Neuronal stem cell (in vitro differentiated cells): ENCODE measurements around the gene LUC7L3.

Experiments used
- DNase-seq: peaks from one replicate; pipeline ENCODE4 v3.0.0-alpha.2; 2013; ENCODE audit warnings: low spot score
- H2AFZ ChIP-seq: one replicate; pipeline ENCODE4 v1.6.1; 2013; ENCODE audit warnings: mild to moderate bottlenecking, low read length, inconsistent platforms
- H2AK5ac ChIP-seq: 2 replicates; pipeline ENCODE4 v1.6.1; 2013; ENCODE audit warnings: low read depth, mild to moderate bottlenecking, inconsistent platforms, low read length, moderate library complexity, mixed read lengths
- H2BK120ac ChIP-seq: 2 replicates; pipeline ENCODE4 v1.6.1; 2013; ENCODE audit warnings: low read depth, mild to moderate bottlenecking, inconsistent platforms, low read length, moderate library complexity, mixed read lengths
- H2BK12ac ChIP-seq: one replicate; pipeline ENCODE4 v1.6.1; 2013; ENCODE audit warnings: low read length, inconsistent platforms
- H2BK15ac ChIP-seq: 2 replicates; pipeline ENCODE4 v1.6.1; 2013; ENCODE audit warnings: mild to moderate bottlenecking, low read length, inconsistent platforms, mixed read lengths
- H2BK5ac ChIP-seq: one replicate; pipeline ENCODE4 v1.6.1; 2013; ENCODE audit warnings: inconsistent platforms, mild to moderate bottlenecking, low read length, moderate library complexity
- H3K14ac ChIP-seq: one replicate; pipeline ENCODE4 v1.6.1; 2013; ENCODE audit warnings: low read length, inconsistent platforms
- H3K18ac ChIP-seq: 2 replicates; pipeline ENCODE4 v1.6.1; 2013; ENCODE audit warnings: low read length, inconsistent platforms
- H3K23ac ChIP-seq: 2 replicates; pipeline ENCODE4 v1.6.1; 2013; ENCODE audit warnings: low read depth, mild to moderate bottlenecking, mixed read lengths, low read length, inconsistent platforms; ENCODE audit not compliant: poor library complexity
- H3K27ac ChIP-seq: replicated peaks from 3 replicates; pipeline ENCODE4 v1.5.1; 2013; ENCODE audit warnings: low read length, inconsistent platforms
- H3K27me3 ChIP-seq, 3 experiments: 2 replicates each; pipeline ENCODE4 v1.6.1; 2013; ENCODE audit warnings: low read length in 3 of 3, mild to moderate bottlenecking in 2 of 3, inconsistent platforms in 1 of 3, low read depth in 1 of 3, mixed read lengths in 1 of 3, moderate library complexity in 1 of 3; ENCODE audit not compliant: control insufficient read depth in 3 of 3, insufficient read depth in 3 of 3
- H3K36me3 ChIP-seq, 2 donors: replicated peaks in 1 of 2; 2 replicates each; pipeline ENCODE4 v1.6.1; 2013; ENCODE audit warnings: low read length in 2 of 2; ENCODE audit not compliant: control insufficient read depth in 2 of 2, insufficient read depth in 2 of 2
- H3K4ac ChIP-seq: 2 replicates; pipeline ENCODE4 v1.6.1; 2013; ENCODE audit warnings: inconsistent platforms, mild to moderate bottlenecking, low read length, moderate library complexity
- H3K4me1 ChIP-seq, 2 donors: 1 replicate in 1 of 2; 2 replicates in 1 of 2; pipeline ENCODE4 v1.6.1; 2013; ENCODE audit warnings: low read length in 2 of 2, low read depth in 1 of 2; ENCODE audit not compliant: control insufficient read depth in 2 of 2, insufficient read depth in 1 of 2
- H3K4me2 ChIP-seq: one replicate; pipeline ENCODE4 v1.6.1; 2013; ENCODE audit warnings: mild to moderate bottlenecking, low read length, inconsistent platforms; ENCODE audit not compliant: insufficient read depth, poor library complexity, severe bottlenecking
- H3K4me3 ChIP-seq, 2 donors: 2 replicates each; pipeline ENCODE4 v1.5.1; 2013; ENCODE audit warnings: low read length in 2 of 2, mild to moderate bottlenecking in 2 of 2, inconsistent platforms in 1 of 2, moderate library complexity in 1 of 2
- H3K79me1 ChIP-seq: one replicate; pipeline ENCODE4 v1.6.1; 2013; ENCODE audit warnings: low read depth, mild to moderate bottlenecking, inconsistent platforms, low read length, moderate library complexity
- H3K9ac ChIP-seq: one replicate; pipeline ENCODE4 v1.6.1; 2013; ENCODE audit warnings: mild to moderate bottlenecking, low read depth, low read length, inconsistent platforms; ENCODE audit not compliant: poor library complexity
- H3K9me3 ChIP-seq, 2 donors: replicated peaks in 1 of 2; 2 replicates each; pipeline versions ENCODE3 to v1.6.1; 2013; ENCODE audit warnings: low read length in 2 of 2, mild to moderate bottlenecking in 2 of 2, inconsistent platforms in 1 of 2, low read depth in 1 of 2, mixed read lengths in 1 of 2, moderate library complexity in 1 of 2; ENCODE audit not compliant: control insufficient read depth in 2 of 2, insufficient read depth in 1 of 2
- H4K8ac ChIP-seq: one replicate; pipeline ENCODE4 v1.6.1; 2013; ENCODE audit warnings: low read depth, mild to moderate bottlenecking, inconsistent platforms, low read length, moderate library complexity
- H4K91ac ChIP-seq: one replicate; pipeline ENCODE4 v1.6.1; 2013; ENCODE audit warnings: low read length, low read depth, mild to moderate bottlenecking, inconsistent platforms; ENCODE audit not compliant: poor library complexity
- WGBS, 2 donors: extraction: QIAGEN DNeasy Blood & Tissue Kit; methylation state at CpG; one replicate each; pipeline ENCODE4 v1.1.7; 2013; ENCODE audit warnings: missing lambda C conversion rate in 2 of 2, mixed read lengths in 1 of 2; ENCODE audit not compliant: insufficient read length in 2 of 2, insufficient replicate concordance in 1 of 2; ENCODE audit errors: extremely low coverage in 2 of 2; 5-methylcytosine and 5-hydroxymethylcytosine counted together

Gene LUC7L3

DNA sequence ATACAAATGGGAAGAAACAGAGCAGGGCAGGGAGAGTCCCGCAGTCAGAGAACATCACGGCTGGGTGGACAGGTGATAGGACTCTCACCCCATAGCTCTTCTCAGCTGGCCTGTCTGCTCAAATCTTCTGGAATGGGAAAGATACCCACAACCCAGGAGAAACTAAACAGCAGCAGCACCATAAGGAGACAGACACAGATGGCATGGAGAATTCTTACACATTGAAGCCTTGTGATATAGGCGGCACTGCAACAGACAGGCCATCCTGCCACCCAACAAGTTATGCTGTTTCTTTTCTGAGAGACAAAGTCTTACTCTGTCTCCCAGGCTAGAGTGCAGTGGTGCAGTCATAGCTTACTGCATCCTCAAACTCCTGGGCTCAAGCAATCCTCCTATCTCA, 56.5 kb downstream of the LUC7L3 start:
- Histone ChIP-seq H3K36me3 (no peaks in the 10 kb centered on the region), H2BK12ac (no peak overlapping the region), H4K91ac (no peak overlapping the region), H3K4ac (no peak overlapping the region), H3K4me1 (peaks cover 0 to 6% of the 10 kb centered on the region in 2 donors), H2BK120ac (no peak overlapping the region), H4K8ac (no peak overlapping the region), H3K27ac (no peak overlapping the region), H3K4me2 (no peak overlapping the region), H3K9me3 (no peaks in the 10 kb centered on the region), H3K18ac (no peak overlapping the region), H3K79me1 (no peaks in the 10 kb centered on the region), H3K27me3 (no peaks in the 10 kb centered on the region), H2BK5ac (no peak overlapping the region), H2AK5ac (no peak overlapping the region), H2BK15ac (no peak overlapping the region), H3K23ac (no peak overlapping the region), H3K4me3 (no peak overlapping the region), H3K14ac (no peak overlapping the region), H2AFZ (no peak overlapping the region), H3K9ac (no peak overlapping the region)
- no CpG with 5 or more reads among the region's 3 CpGs for WGBS, 2 donors
- no peak for DNase-seq

DNA sequence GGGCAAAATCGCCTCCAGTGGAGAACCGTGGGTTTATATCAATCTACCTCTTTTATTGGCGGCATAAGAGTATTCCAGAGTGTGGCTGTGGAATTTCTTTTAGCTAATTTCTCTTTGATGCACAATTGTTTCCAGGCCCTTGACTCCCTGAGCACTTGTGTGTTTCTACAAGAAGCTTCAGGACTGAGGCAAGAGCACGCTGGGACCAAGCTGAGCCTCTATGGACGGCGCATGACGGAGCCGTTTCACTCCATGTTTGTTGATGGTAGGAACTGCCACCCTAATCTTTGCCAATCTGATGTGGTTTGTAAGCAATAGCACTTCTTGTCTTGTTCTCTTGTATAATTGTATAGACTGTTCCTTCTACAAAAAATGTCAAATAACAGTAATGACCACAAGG, 59.1 kb downstream of the LUC7L3 start:
- Histone ChIP-seq H3K4me2 (no peak overlapping the region), H2BK120ac (no peak overlapping the region), H3K36me3 (no peaks in the 10 kb centered on the region), H3K14ac (no peak overlapping the region), H3K18ac (no peak overlapping the region), H3K9me3 (no peaks in the 10 kb centered on the region), H4K8ac (no peak overlapping the region), H2AK5ac (no peak overlapping the region), H4K91ac (no peak overlapping the region), H3K23ac (no peak overlapping the region), H3K4me3 (no peak overlapping the region), H3K4me1 (no peaks in the 10 kb centered on the region), H3K4ac (no peak overlapping the region), H2BK5ac (no peak overlapping the region), H2AFZ (no peak overlapping the region), H3K79me1 (no peaks in the 10 kb centered on the region), H3K9ac (no peak overlapping the region), H3K27ac (no peak overlapping the region), H3K27me3 (no peaks in the 10 kb centered on the region), H2BK15ac (no peak overlapping the region), H2BK12ac (no peak overlapping the region)
- no peak for DNase-seq
- no CpG with 5 or more reads among the region's 8 CpGs for WGBS, 2 donors

DNA sequence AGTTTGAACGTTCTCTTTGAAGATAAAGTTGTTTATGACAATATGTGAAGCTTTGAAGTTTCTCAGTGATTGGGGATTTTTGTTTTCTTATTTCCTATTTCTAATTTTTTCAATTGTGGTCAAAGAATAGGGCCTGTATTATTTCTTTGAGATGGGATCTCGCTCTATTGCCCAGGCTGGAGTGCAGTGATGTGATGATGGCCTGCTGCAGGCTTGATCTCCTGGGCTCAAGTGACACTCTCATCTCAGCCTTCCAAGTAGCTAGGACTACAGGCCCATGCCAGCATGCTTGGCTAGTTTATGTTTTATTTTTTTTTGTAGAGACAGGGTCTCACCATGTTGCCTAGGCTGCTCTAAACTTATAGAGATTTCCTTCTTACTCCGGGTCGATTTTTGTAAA, 59.6 kb downstream of the LUC7L3 start:
- no peak overlapping the region for H4K91ac ChIP-seq
- H3K79me1 ChIP-seq = no peaks in the 10 kb centered on the region
- no peak overlapping the region for H2BK12ac ChIP-seq
- no peaks in the 10 kb centered on the region for H3K27me3 ChIP-seq
- no peak overlapping the region for H2AFZ ChIP-seq
- H3K14ac ChIP-seq = no peak overlapping the region
- no peak overlapping the region for H3K23ac ChIP-seq
- no peak overlapping the region for H3K18ac ChIP-seq
- H3K9ac ChIP-seq = no peak overlapping the region
- H2BK15ac ChIP-seq = no peak overlapping the region
- H2AK5ac ChIP-seq = no peak overlapping the region
- H3K4ac ChIP-seq = no peak overlapping the region
- H3K4me2 ChIP-seq = no peak overlapping the region
- no peak overlapping the region for H4K8ac ChIP-seq
- no peaks in the 10 kb centered on the region for H3K9me3 ChIP-seq
- H2BK5ac ChIP-seq = no peak overlapping the region
- no peak for DNase-seq
- H3K27ac ChIP-seq = no peak overlapping the region
- no peak overlapping the region for H2BK120ac ChIP-seq
- H3K36me3 ChIP-seq = no peaks in the 10 kb centered on the region
- H3K4me1 ChIP-seq = no peaks in the 10 kb centered on the region
- WGBS, 2 donors = no CpG with 5 or more reads among the region's 4 CpGs
- no peak overlapping the region for H3K4me3 ChIP-seq

DNA sequence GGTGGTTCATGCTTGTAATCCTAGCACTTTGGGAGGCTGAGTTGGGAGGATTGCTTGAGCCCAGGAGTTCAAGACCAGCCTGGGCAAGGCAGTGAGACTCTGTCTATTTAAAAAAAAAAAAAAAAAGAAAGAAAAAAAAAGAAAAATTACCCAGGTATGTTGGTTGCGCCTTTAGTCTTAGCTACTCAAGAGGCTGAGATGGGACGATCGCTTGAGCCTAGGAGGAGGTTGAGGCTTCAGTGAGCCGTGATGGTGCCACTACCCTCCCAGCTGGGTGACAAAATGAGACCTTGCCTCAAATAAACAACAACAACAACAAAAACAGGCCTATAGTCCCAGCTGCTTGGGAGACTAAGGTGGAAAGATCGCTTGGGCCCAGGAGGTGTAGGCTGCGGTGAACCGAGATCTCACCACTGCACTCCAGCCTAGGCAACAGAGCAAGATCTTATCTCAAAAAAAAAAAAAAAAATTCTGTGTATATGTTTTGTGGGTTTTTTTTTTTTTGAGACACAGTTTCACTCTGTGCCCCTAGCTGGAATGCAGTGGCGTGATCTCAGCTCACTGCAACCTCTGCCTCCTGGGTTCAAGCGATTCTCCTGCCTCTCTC, 60.4 kb downstream of the LUC7L3 start:
- Histone ChIP-seq H2BK12ac (no peak overlapping the region), H3K23ac (no peak overlapping the region), H4K91ac (no peak overlapping the region), H3K9ac (no peak overlapping the region), H3K27me3 (no peaks in the 10 kb centered on the region), H2AK5ac (no peak overlapping the region), H3K4me1 (no peaks in the 10 kb centered on the region), H2BK120ac (no peak overlapping the region), H2BK15ac (no peak overlapping the region), H4K8ac (no peak overlapping the region), H3K9me3 (no peaks in the 10 kb centered on the region), H3K36me3 (no peaks in the 10 kb centered on the region), H3K4me2 (no peak overlapping the region), H3K4ac (no peak overlapping the region), H3K79me1 (no peaks in the 10 kb centered on the region), H3K14ac (no peak overlapping the region), H3K4me3 (no peak overlapping the region), H3K27ac (no peak overlapping the region), H2AFZ (no peak overlapping the region), H2BK5ac (no peak overlapping the region), H3K18ac (no peak overlapping the region)
- no CpG with 5 or more reads among the region's 9 CpGs for WGBS, 2 donors
- DNase-seq = no peak
